Right lobe of liver (tissue), 6 donors: ENCODE measurements around the gene KCNH1. TPM values are rescaled to one million over a fixed set of nuclear protein-coding genes. Genes with fewer than 3 reads are reported as not detected.
A peak's percentile ranks its signal among the peaks of the same experiment; 100 is the strongest.

Experiments
- ATAC-seq, 4 donors: fragments of 200-7000 bp; cut with Tn5 transposase; one replicate each; pipeline ENCODE4 v1.9.1; 2020; ENCODE audit warnings: mild to moderate bottlenecking in 4 of 4, moderate library complexity in 4 of 4
- DNase-seq, 3 donors: peaks; one replicate each; pipeline ENCODE4 v3.0.0-alpha.2; 2020
- H3K27ac ChIP-seq, 3 donors: fragments of 200-600 bp; one replicate each; pipeline ENCODE4 v1.8.0; 2022
- H3K27me3 ChIP-seq, 2 donors: fragments of 200-600 bp; one replicate each; pipeline ENCODE4 v1.8.0; 2022
- H3K36me3 ChIP-seq, 4 donors: fragments of 200-600 bp; sonication (generic) in 1 of 4; one replicate each; pipeline versions ENCODE4 v1.5.1 to v1.8.0; 2017 to 2022; ENCODE audit warnings: control low read depth in 1 of 4
- H3K4me1 ChIP-seq, 4 donors: fragments of 200-600 bp; sonication (generic) in 1 of 4; one replicate each; pipeline versions ENCODE4 v1.5.1 to v1.8.0; 2017 to 2022; ENCODE audit warnings: control low read depth in 1 of 4
- H3K4me3 ChIP-seq, 3 donors: fragments of 200-600 bp; one replicate each; pipeline ENCODE4 v1.8.0; 2022
- H3K9me3 ChIP-seq, 4 donors: fragments of 200-600 bp; sonication (generic) in 1 of 4; one replicate each; pipeline versions ENCODE4 v1.5.1 to v1.8.0; 2017 to 2022; ENCODE audit warnings: control low read depth in 1 of 4
- POLR2A ChIP-seq: fragments of 450-650 bp; IDR thresholded peaks from one replicate; pipeline ENCODE4 v1.6.1; 2017; ENCODE audit warnings: antibody characterized with exemption, mild to moderate bottlenecking
- WGBS: methylation state at CpG from one replicate; pipeline ENCODE4 v1.1.6; 2018; ENCODE audit warnings: low coverage, low lambda C conversion rate; ENCODE audit not compliant: insufficient coverage; ENCODE audit errors: missing lambda C conversion rate; 5-methylcytosine and 5-hydroxymethylcytosine counted together
- intact Hi-C, 2 donors: fragments of 100-400 bp; cut with DNase I; formaldehyde crosslinking; loops; one replicate each; pipeline versions ENCODE4 v1.11.2 to v1.14.1; 2022
- total RNA-seq, 6 experiments: library from RNA; depleted of rRNA in 2 of 6; stranded (reverse); fragments of >200 nt in 2 of 6; fragmentation: NEBNext Ultra II Directional in 3 of 6; extraction: Animal tissue kit (Norgen Biotek cat#: 25700) in 3 of 6; gene quantifications; one replicate each; pipeline versions ENCODE4 v1.1.0 to v1.2.4, GENCODE V29; 2016 to 2023
- TF ChIP-seq, protein P1 (sequence below), 4 donors: fragments of 200-600 bp in 3 of 4; fragments of 450-650 bp in 1 of 4; IDR thresholded peaks; one replicate each; pipeline versions ENCODE4 v1.5.1 to v1.8.0; 2016 to 2022; ENCODE audit warnings: antibody characterized with exemption in 4 of 4, mild to moderate bottlenecking in 2 of 4
- donor health status: DM: no; HTN: yes; CAD: no.
- donor health status: DM: no; HTN: no; CAD: no.
- donor health status: DM: no; HTN: no; CAD: no.
- donor health status: DM: no; HTN: yes; CAD: no.
- donor health status: DM: no; HTN: yes; CAD: no.

KCNH1 gene
- total RNA-seq, 6 experiments from 2014 or later = not detected

DNA sequence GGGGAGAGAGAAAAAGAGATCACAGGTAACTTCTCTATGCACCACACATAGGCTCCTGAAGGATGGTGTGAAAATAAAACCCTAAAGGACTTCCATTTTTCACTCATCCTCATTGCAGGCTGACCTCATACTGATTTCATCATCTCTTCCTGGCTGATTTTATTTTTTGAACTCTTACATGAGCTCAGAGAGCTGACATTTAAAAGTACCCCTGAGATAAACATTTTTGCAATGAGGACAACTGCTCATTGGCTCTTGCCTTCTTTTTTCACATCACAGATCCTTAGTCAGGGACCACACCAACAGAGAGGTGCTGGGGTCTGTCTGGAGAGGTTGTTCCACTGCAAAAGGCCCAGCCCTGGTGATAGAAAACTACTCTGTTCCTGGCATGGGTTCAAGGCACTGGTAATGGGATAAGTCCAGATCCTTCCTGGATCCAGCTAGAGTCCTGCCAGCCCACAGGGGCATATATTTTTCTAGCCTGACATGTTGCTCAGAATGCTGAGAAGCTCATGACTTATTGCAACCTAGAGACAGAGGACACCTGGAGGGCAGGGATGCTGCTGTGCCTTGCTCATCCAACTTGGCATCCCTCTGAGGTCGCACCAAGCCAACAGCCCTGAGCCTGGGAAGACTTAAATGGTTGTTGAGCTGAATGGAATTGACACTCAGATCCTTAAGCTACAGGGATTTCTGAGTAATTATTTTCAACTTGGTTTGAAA is 445.3 kb downstream of the KCNH1 start:
- Histone ChIP-seq H3K36me3 (no peaks in the 10 kb centered on the region), H3K27me3 (no peaks in the 10 kb centered on the region), H3K4me3 (no peak overlapping the region), H3K4me1 (peaks cover 0 to 11% (median 5%) of the 10 kb centered on the region in 4 donors), H3K27ac (no peak overlapping the region), H3K9me3 (no peaks in the 10 kb centered on the region)
- TF ChIP-seq, protein P1, sequence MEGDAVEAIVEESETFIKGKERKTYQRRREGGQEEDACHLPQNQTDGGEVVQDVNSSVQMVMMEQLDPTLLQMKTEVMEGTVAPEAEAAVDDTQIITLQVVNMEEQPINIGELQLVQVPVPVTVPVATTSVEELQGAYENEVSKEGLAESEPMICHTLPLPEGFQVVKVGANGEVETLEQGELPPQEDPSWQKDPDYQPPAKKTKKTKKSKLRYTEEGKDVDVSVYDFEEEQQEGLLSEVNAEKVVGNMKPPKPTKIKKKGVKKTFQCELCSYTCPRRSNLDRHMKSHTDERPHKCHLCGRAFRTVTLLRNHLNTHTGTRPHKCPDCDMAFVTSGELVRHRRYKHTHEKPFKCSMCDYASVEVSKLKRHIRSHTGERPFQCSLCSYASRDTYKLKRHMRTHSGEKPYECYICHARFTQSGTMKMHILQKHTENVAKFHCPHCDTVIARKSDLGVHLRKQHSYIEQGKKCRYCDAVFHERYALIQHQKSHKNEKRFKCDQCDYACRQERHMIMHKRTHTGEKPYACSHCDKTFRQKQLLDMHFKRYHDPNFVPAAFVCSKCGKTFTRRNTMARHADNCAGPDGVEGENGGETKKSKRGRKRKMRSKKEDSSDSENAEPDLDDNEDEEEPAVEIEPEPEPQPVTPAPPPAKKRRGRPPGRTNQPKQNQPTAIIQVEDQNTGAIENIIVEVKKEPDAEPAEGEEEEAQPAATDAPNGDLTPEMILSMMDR (IDR thresholded peaks at IDR 0.05) = no peak
- no peak for TF ChIP-seq POLR2A
- peak in 1 of 4 donors; percentile 38 for ATAC-seq
- intact Hi-C loops = no loop called here
- DNase-seq = no peak
- WGBS = no CpG with 5 or more reads among the region's 1 CpG

DNA sequence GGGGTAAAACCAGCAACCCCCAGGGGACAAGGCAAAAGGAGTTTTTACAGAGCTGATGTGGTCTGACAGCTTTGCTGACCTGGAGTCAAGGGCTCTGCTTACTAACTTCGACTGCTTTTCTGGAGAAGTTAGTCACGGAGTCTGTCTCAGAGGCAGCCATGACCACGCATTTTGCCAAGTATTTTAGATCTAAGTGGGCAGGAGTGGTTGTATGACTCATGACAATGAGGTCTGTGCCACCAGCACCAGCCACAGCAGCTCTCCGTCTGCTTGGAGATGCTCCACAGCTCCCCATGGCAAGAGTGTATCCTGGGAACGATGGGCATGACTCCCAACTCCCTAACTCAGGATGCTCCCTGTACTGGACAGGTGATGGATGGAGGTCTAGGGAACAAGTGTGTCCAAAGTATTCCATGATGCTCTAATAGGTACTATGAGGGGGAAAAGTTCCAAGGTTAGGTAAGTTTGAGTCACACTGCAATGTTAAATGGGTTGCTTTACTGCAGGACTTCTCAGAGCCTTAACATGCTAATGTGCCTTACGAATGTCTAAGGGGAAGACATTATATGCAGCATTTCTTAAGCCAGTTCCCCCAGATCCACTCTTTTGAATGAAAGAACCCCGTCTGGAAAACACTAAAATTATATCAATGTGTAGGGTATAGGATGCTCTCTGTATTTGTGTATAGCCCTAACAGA is 446.2 kb downstream of the KCNH1 start:
- DNase-seq (no peak), ATAC-seq (no peak)
- peaks cover 0 to 11% (median 5%) of the 10 kb centered on the region in 4 donors for H3K4me1 ChIP-seq
- intact Hi-C loops = no loop called here
- WGBS = 93% methylated on average over 3 of the region's 7 CpGs
- no peak overlapping the region for H3K4me3 ChIP-seq
- no peak overlapping the region for H3K27ac ChIP-seq
- TF ChIP-seq, protein P1 (IDR thresholded peaks at IDR 0.05) = no peak
- TF ChIP-seq POLR2A = no peak
- no peaks in the 10 kb centered on the region for H3K9me3 ChIP-seq
- H3K27me3 ChIP-seq = no peaks in the 10 kb centered on the region
- no peaks in the 10 kb centered on the region for H3K36me3 ChIP-seq

DNA sequence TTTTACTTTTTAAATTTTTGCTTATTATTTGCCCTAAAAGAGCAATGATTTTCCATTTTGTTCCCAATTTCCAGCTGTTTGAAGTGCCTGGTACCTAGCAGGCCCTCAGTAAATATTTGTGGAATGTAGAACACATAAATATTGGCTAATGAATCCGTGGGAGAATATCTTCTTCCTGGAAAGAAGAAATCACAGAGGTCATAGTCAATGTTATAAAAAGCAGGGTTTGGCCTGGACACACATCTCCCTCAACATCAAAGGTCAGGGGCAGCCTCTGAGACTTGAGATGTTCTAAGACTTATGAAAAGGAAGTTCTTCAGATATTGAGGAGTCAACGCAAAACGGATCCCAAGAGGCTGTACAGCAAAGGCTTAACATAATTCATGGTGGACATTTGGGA is 447.1 kb downstream of the KCNH1 start:
- Histone ChIP-seq H3K9me3 (no peaks in the 10 kb centered on the region), H3K4me3 (no peak overlapping the region), H3K4me1 (peaks cover 0 to 11% (median 5%) of the 10 kb centered on the region in 4 donors), H3K27ac (no peak overlapping the region), H3K36me3 (no peaks in the 10 kb centered on the region), H3K27me3 (no peaks in the 10 kb centered on the region)
- DNase-seq = no peak
- peak; percentile 50 to 85 (median 69) for ATAC-seq
- WGBS = 54% methylated on average over 3 of the region's 3 CpGs
- intact Hi-C loops = no loop called here
- TF ChIP-seq, protein P1 (IDR thresholded peaks at IDR 0.05) = no peak
- TF ChIP-seq POLR2A = no peak

DNA sequence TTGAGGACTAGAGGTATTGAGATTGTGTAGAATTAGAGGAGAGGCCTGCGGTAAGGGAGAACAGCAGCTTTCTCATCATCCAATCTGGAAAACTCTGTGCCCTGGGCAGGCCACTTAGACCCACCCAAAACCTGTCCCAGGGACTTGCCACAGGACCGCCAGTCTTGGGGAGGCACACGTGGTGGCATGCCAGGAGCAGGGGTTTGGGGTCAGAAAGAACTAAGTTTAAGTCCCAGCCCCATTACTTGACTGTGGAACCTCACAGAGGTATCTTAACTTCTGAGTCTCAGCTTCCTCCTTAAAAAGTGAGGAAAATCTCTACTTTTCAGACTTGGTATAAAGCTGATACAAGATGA is 448.7 kb downstream of the KCNH1 start:
- no peaks in the 10 kb centered on the region for H3K36me3 ChIP-seq
- 100% methylated on average over 1 of the region's 3 CpGs for WGBS
- no peak for TF ChIP-seq POLR2A
- TF ChIP-seq, protein P1 (IDR thresholded peaks at IDR 0.05) = no peak
- no peaks in the 10 kb centered on the region for H3K9me3 ChIP-seq
- intact Hi-C loops = no loop called here
- ATAC-seq = no peak
- H3K4me3 ChIP-seq = no peak overlapping the region
- DNase-seq = no peak
- H3K27me3 ChIP-seq = no peaks in the 10 kb centered on the region
- H3K4me1 ChIP-seq = peaks cover 0 to 11% (median 5%) of the 10 kb centered on the region in 4 donors
- H3K27ac ChIP-seq = no peak overlapping the region
